ENCODE data around the gene ZNF428.

DNA sequence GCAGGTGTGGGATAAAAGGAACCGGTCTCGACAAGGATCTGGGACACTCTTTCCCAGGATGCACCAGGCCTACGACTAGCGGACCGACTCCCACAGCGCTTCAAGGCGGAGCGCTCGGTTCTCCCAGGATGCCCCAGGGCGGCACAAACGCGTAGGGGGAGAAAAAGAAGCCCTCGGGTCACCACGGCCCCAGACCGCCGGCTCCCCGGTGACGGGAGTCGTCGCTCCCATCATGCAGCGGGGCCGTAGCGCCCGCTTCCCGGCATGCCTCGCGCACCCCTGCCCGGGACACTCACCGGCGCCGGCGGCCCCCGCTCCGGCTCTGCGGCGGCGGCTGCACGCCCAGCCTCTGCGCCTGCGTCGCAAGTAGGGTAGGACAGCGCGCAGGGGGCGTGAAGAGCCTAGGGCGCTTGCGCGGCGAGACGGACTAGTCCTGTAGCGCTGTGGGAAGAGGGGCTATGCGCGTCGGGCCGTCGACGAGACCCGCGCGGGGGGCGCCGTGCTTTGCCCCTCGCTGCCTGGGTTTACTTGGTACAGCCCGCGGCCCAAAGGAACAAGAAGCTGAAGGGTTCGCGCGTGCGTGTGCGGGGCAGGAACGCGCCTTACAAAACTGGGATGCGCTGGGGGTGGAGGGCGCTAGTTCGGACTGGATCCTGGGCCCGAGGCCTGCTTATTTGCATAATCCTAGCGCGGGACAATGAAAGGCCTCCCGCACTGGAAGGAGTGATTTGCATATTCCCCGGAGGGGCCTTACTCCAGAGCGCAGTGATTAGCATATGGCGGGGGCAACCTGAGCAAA, at the start of gene ZNF428:
- TF ChIP-seq RCOR1 (IDR thresholded peaks at IDR 0.05; ENCODE audit: insufficient replicate concordance, low read length) (peak; percentile 28), MXI1 (IDR thresholded peaks at IDR 0.05; ENCODE audit: borderline replicate concordance, low read depth, low read length) (no peak), BHLHE40 (IDR thresholded peaks at IDR 0.05; ENCODE audit: low read depth, low read length) (peak; percentile 67; the same call in 1 of the 2 replicates), POLR2A (IDR thresholded peaks at IDR 0.05; ENCODE audit: low read depth, low read length) (peak; percentile 76), CEBPB (IDR thresholded peaks at IDR 0.05; ENCODE audit: low read depth, low read length) (no peak), RAD21 (IDR thresholded peaks at IDR 0.05; ENCODE audit: low read length) (no peak)
- TF ChIP-seq, protein P1, sequence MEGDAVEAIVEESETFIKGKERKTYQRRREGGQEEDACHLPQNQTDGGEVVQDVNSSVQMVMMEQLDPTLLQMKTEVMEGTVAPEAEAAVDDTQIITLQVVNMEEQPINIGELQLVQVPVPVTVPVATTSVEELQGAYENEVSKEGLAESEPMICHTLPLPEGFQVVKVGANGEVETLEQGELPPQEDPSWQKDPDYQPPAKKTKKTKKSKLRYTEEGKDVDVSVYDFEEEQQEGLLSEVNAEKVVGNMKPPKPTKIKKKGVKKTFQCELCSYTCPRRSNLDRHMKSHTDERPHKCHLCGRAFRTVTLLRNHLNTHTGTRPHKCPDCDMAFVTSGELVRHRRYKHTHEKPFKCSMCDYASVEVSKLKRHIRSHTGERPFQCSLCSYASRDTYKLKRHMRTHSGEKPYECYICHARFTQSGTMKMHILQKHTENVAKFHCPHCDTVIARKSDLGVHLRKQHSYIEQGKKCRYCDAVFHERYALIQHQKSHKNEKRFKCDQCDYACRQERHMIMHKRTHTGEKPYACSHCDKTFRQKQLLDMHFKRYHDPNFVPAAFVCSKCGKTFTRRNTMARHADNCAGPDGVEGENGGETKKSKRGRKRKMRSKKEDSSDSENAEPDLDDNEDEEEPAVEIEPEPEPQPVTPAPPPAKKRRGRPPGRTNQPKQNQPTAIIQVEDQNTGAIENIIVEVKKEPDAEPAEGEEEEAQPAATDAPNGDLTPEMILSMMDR (conservative IDR thresholded peaks at IDR 0.05; ENCODE audit: low read depth, low read length), result no peak

Data from IMR-90 (cell line).